H1 (cell line): ENCODE measurements around the gene SOX6.

ENCODE experiments used
- CBX8 ChIP-seq: fragments of 300-800, 300-1000 bp; sonication (generic); IDR thresholded peaks from 2 replicates; pipeline ENCODE4 v1.7.1; 2016; ENCODE audit warnings: low read depth, low read length, borderline replicate concordance
- SP1 ChIP-seq: IDR thresholded peaks from 2 replicates; pipeline ENCODE4 v1.6.1; 2011; ENCODE audit warnings: low read depth, low read length
- ZNF274 ChIP-seq: IDR thresholded peaks from 2 replicates; pipeline ENCODE4 v1.7.0; 2012; ENCODE audit warnings: low read length, borderline replicate concordance; ENCODE audit errors: extremely low read depth
- TF ChIP-seq, protein P1 (sequence below), 3 experiments: IDR thresholded peaks; 1 replicate in 2 of 3; 2 replicates in 1 of 3; pipeline versions ENCODE4 v1.5.1 to v1.6.1; 2011; ENCODE audit warnings: low read length in 3 of 3, mild to moderate bottlenecking in 3 of 3, inconsistent platforms in 2 of 3, low read depth in 1 of 3, moderate library complexity in 1 of 3; ENCODE audit not compliant: insufficient read depth in 1 of 3; ENCODE audit errors: control extremely low read depth in 1 of 3

DNA sequence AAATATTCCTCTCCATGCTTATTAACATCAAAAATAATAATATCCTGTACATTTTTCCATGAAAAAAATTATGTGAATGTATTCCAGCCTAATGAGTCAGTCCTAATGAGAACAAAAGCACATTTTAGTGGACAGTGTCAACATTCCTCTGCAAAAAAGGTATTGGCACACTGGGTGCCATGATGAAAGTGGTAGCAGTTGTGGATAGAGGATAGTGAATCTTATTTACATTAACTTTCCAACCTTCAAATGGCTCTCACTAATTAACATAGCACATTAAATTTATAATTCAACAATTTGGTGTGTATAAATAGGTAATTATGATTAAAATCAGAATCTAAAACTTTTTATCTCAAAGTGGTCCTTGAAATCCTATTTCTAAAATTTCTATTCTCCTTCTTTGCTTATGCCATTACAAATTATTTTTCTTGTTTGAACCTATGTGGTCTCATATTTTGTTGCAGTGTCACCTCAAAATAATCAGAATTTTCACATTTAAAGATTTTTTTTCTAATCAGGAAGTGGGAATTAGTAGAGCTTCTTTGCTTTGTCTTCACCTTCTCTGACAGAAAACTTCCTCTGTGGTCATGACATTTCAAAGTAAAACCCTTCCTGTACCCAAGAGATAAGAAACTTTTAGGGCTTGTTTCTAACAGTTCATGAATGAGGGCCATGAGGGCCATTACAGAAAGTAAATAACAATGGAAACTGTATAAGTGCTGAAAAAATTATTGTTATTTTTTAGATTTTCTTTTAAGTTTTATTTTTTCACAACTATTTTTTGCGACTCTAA, 18.7 kb downstream of the SOX6 start:
- TF ChIP-seq, protein P1, sequence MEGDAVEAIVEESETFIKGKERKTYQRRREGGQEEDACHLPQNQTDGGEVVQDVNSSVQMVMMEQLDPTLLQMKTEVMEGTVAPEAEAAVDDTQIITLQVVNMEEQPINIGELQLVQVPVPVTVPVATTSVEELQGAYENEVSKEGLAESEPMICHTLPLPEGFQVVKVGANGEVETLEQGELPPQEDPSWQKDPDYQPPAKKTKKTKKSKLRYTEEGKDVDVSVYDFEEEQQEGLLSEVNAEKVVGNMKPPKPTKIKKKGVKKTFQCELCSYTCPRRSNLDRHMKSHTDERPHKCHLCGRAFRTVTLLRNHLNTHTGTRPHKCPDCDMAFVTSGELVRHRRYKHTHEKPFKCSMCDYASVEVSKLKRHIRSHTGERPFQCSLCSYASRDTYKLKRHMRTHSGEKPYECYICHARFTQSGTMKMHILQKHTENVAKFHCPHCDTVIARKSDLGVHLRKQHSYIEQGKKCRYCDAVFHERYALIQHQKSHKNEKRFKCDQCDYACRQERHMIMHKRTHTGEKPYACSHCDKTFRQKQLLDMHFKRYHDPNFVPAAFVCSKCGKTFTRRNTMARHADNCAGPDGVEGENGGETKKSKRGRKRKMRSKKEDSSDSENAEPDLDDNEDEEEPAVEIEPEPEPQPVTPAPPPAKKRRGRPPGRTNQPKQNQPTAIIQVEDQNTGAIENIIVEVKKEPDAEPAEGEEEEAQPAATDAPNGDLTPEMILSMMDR (IDR thresholded peaks at IDR 0.05; ENCODE audit: control extremely low read depth in 1 of 3, insufficient read depth in 1 of 3, low read depth in 1 of 3, low read length in 3 of 3): no peak
- TF ChIP-seq ZNF274: no peak
- TF ChIP-seq SP1: no peak
- no peak for TF ChIP-seq CBX8
